ENCODE measurements around the gene SH3RF3.
A peak's percentile ranks its signal among the peaks of the same experiment; 100 is the strongest.
"Not testable (repeated sequence)": the region's sequence is repeated elsewhere in the genome, so short reads cannot be mapped to it uniquely, and the experiment has no call there.

Gene SH3RF3

DNA sequence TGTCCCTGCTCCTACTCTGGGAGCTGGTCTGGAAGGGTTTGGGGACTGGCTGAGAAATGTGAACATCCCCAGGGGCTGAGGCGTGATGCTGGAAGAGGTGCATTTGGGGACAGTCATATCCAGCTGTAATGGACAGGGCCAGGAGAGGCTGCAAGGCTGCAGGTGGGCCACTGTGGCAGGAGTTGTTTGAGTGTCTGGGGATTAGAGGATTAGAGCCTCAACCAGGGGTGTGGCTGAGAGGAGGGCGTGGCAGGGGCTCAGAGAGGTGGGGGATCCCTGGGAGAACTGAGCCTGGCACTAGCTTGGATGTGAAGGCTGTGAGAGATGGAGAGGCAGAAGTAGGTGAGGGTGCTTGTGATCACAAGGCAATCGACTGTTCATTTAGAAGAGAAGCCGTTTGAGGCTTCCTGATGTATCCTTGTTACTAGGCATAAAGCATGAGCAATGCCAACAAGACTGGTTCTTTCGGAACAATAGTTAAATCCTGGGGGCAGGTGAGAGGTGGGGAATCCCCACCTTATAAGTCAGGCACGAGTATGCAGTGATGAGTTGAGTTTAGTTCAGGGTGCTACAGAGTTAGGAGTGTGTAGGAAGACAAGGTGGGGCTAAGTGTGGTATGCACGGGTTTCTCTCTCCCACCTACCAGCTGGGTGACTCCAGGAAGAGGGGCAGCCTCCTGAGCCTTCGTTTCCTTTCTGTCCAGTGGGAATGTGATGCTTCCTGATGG lies 31.9 kb downstream of the SH3RF3 start:
- DNase-seq = no peak

DNA sequence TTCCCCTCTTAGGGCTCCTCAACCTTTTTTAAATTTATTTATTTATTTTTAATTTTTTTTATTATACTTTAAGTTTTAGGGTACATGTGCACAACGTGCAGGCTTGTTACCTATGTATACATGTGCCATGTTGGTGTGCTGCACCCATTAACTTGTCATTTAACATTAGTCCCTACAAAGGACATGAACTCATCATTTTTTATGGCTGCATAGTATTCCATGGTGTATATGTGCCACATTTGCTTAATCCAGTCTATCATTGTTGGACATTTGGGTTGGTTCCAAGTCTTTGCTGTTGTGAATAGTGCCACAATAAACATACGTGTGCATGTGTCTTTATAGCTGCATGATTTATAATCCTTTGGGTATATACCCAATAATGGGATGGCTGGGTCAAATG lies 33.4 kb downstream of the SH3RF3 start:
- DNase-seq = not testable (repeated sequence)

GRCh38 chr2:109162999-109163398 lies 34.0 kb downstream of the SH3RF3 start:
- no peak for DNase-seq

- no peak for DNase-seq
Observed at GRCh38 chr2:109164311-109164710, 35.3 kb downstream of the SH3RF3 start.

DNA sequence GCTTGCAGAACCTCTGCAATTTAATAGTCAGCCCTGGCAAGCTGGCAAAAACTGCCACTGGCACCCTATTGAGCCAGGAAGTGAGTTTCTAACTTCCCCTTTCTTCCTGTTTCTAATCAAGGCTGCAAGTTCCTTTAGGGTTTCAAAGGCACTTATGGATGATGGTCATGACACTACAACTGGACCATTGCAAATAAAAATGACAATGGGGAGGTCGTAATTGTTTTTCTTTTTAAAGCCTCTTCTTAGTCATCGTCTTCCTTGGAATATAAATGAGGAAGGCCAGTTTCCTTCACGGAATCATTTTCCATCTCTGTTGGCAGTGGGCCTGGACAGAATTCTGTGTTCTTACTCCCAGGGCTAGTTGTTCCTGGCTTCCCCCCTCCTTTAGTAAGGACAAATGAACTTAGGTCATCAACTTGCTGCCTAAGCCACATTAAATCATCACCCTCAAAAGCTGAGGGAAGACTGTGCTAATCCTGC lies 35.8 kb downstream of the SH3RF3 start:
- DNase-seq = peak; percentile 20

DNA sequence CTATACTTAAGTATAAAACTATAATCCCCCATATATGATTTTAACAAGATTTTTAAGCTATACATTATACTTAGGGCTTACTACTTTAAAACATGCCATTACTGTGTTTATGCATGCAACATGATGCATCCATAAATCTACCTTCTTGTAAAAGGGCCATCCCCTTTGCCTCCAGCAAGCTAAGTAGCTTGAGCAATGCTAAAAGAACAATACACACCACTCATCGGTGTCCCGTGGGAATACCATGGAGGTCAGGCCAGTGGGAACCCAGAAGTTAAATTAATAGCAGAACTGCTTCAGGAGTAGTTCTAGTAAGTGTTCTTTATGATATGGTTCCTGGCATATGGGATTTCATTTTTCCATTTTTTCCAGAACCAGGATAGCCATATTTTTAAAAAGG lies 37.8 kb downstream of the SH3RF3 start:
- no peak for DNase-seq

DNA sequence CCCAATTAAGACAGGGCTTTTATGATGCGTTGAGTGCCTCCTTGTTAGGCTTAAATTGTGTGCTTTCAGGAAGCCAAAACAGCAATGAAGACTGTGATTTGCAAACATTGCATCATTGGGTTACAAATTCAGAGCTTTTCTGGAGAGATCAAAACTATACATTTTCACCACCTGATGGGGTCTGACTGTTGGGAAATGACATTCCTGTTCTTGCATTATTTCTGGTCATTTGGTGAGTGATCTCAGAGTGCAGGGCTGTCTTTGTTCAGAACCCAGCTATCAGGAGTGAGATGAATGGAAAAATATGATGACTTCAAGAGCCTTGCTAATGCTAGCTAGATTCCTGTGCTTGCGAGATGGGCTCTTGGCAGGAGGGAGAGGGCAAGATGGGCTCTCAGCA lies 39.1 kb downstream of the SH3RF3 start:
- no peak for DNase-seq

- DNase-seq = no peak
Observed at GRCh38 chr2:109168716-109169115, 39.7 kb downstream of the SH3RF3 start.

DNA sequence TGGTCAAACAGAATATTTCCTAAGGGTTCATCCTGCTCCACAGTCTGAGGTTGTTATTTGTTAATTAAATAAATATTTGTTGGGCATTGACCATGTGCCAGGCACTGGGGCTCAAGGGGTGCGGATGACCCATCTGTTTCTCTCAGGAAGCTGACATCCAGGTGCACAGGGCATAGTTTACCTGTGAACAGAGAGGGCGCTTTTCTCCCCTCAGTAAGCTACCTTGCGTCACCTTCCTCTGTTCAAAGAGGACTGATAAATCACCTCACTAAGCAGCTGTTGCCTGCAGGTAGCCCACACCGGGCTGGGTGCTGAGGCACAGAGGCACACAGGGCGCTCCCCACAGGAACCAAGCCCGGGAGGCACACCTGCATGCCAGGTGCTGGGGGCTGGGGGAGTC lies 41.6 kb downstream of the SH3RF3 start:
- DNase-seq = no peak

DNA sequence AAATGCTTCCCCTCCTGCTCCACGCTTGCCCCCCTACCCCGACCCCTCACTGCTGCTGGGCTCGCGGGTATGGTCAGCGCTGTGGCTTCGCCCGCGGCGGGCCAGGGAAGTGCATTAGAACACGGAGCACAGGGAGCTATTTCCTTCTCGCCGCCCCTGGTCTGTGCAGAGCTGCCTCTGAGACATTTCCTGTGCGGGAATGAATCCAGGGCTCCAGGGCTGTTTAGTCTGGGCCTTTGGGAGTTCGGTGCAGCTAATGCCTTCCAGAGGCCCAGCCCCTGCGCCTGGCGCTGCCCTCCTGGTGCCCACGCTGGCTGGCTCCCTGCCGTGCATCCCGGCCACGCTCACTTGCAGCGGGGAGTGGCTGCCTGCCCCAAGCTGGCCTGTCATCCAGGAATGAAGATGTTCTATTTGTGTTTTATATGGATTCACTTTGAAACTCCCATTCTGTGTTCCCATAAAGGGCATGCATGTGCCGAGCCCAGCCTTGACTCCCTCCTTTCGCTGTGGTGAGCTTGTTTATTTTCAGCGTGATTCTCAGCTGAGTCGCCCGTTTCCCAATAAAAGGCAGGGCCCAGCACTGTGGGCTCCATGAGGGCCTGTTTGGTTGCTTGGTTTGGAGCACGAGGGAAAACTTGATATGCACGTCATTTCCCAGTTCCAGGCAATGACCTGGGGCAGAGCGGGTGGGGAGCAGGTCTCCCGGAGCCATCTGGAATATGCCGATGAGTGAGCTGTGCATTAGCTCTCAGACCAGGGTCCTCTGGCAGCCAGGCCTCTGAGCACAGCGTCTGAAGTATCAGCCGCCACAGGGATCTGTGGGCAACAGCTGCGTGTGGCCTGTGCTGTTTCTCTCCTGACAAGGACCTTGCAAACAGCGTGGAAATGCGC lies 42.7 kb downstream of the SH3RF3 start:
- DNase-seq = peak; percentile 90

DNA sequence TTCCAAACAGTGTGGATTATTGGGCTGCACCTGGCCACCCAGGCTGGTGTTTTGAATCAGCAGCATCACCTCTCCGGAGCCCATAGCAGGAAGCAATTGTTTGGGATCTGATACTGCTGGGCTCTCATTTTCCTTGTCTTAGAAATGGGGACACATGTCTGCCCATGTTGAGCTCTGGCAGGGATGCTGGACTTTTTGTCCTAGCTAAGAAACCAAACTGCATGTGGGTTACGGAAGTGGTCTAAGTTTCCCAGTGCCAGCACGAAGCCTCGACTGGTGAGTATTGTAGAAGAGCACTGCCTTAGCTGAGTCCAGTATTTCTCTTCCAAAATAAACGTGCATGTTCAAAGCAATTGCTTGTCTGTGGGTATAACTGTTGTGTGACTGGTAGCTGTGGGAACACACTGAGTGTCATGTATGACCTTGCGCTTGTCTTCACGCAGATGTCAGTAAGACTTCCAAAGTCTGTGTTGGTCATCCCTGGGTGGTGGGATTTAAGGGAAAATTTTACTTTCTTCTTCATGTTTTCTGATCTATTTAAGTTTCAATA lies 43.6 kb downstream of the SH3RF3 start:
- no peak for DNase-seq

GRCh38 chr2:109173311-109174171 lies 44.5 kb downstream of the SH3RF3 start:
- DNase-seq = peak; percentile 33

- DNase-seq = no peak
Observed at GRCh38 chr2:109174214-109174613, 45.2 kb downstream of the SH3RF3 start.

GRCh38 chr2:109174626-109175349 lies 45.8 kb downstream of the SH3RF3 start:
- DNase-seq = no peak

DNA sequence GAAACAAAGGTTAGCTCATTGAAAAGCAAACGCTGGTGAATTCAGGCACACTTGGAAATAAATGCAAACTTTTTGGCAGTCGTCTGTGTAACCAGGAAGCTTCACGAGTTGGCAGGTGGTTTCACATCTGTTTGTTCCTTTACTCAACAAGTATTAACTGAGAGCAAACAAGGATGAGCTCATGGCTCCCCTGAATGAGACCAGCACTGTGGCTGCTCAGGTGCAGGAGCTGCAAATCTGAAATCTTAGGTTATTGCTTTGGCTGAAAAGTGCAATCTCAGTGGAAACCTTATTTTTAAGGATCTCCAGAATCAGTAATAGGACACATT lies 46.3 kb downstream of the SH3RF3 start:
- no peak for DNase-seq

- DNase-seq = no peak
Observed at GRCh38 chr2:109176928-109177327, 47.9 kb downstream of the SH3RF3 start.

DNA sequence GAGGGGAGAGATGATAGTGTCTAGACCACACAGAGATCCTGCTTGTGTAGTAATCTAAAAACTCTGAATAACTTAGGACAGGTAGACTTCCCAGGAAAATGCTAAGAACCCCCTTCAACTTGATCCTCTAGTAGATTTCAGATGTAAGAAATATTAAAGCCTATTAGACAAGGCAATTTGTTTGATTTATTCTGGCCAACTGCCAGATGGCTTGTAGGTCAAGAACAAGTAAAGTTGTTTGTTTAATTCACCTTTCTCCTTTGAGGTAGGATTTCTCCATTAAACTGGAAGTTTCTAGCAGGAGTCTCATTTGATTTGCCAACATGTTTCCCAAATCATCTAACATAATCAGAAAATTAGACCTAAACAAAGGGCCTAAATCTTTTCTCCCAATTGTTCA lies 48.6 kb downstream of the SH3RF3 start:
- no peak for DNase-seq

DNA sequence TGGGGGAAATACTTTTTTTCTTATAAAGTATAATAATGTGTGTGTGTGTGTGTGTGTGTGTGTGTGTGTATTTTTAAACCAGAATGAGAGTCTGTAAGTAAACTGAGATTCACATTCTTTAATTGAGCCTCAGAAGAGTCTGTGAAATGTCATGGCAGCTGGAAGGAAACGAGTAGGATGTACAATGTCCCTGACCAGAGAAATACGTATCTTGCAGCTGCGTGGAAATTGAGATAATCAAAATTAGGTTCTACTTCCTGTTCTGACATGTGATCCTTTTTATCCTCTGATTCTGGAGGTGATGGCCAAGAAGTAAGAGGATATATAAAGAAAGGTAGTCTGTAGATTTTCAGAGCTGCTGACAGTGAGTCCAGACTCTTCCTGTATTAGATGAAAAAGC lies 50.0 kb downstream of the SH3RF3 start:
- no peak for DNase-seq

DNA sequence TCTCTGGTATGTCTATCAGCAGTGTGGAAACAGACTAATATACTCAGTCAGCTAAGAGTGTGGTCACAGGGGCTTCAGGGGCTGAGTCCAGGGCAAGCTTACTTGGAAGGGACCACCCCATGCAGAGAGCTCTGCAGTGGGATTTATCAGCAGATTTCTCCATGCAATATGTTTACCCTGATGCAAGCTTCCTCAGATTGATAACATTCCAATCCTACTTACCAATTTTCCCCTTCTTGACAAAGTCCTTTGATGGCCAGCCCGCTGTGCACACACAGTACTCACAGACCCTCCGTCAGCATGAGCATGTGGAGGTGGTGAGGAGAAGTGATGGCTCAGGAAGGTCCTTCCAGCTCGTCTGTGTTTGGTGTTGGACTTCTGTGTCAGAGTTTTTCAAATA lies 51.8 kb downstream of the SH3RF3 start:
- DNase-seq = no peak

- DNase-seq = no peak
Observed at GRCh38 chr2:109182426-109182825, 53.4 kb downstream of the SH3RF3 start.

DNA sequence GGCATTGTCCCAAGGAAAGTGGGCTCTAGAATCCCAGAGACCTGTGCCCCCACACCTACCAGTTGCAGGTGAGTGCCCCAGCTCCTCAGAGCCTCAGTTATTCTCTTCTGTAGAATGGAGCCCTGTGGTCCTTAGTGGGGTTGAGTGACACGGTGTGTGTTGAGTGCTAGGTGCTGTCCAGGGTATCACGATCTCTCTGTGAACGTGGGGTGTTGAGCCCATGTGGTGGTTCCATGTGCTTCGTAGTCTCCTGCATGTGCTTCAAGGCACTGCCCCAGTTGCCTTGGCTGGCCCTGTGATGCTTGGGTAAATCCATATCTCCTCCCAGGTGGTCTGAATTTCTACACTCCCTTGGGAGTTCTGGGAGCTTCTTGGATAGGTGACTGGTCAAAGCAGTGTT lies 54.9 kb downstream of the SH3RF3 start:
- DNase-seq = no peak

DNA sequence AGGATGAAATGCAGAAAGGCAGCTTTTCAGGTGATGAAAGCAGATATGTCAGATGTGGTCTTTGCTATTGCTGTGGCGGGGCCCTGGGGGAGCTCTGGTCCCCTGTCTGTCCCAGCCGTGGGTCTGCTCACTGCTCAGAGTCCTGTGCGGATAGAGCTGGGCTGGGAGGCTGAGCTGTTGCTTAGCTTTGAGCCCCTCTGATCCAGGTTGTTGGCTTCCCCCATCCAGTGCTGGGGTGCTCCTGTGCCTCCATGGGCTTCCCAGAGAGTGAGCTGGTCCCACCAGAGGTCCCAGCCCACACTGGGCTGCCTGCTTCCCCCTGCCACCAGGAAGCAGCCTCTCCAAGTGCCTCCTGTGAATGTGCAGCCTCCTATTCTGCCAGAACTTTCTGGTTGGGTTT lies 55.4 kb downstream of the SH3RF3 start:
- DNase-seq = no peak

Measured in amniotic stem cell (primary cell).